GM23338 (cell line): Measurements from ENCODE around the gene ZNF70. TPM values are rescaled to one million over a fixed set of nuclear protein-coding genes. Genes with fewer than 3 reads are reported as not detected.

ENCODE experiments used
- ATAC-seq: fragments of 200-7000 bp; cut with Tn5 transposase; 3 replicates; pipeline ENCODE4 v1.9.1; 2020
- DNase-seq: peaks from one replicate; pipeline ENCODE4 v3.0.0-alpha.2; 2015; ENCODE audit warnings: low spot score
- H2AFZ ChIP-seq: fragments of 200-600 bp; sonication (generic); 2 replicates; pipeline ENCODE4 v1.8.0; 2016; ENCODE audit warnings: antibody characterized with exemption, mild to moderate bottlenecking, moderate library complexity
- H3F3A ChIP-seq: fragments of 200-600 bp; sonication (generic); replicated peaks from 2 replicates; pipeline ENCODE4 v1.8.0; 2017; ENCODE audit warnings: antibody characterized with exemption, mixed run types, low read depth
- H3K27ac ChIP-seq: fragments of 200-600 bp; sonication (generic); 2 replicates; pipeline ENCODE4 v1.6.1; 2016; ENCODE audit warnings: low read depth
- H3K27me3 ChIP-seq: fragments of 200-600 bp; sonication (generic); 2 replicates; pipeline ENCODE4 v1.8.0; 2016; ENCODE audit warnings: mild to moderate bottlenecking, mixed run types, moderate library complexity; ENCODE audit not compliant: insufficient read depth
- H3K36me3 ChIP-seq: fragments of 200-600 bp; sonication (generic); 2 replicates; pipeline ENCODE4 v1.8.0; 2016; ENCODE audit warnings: mild to moderate bottlenecking; ENCODE audit not compliant: insufficient read depth
- H3K4me1 ChIP-seq: fragments of 200-600 bp; sonication (generic); 2 replicates; pipeline ENCODE4 v1.8.0; 2016; ENCODE audit warnings: mild to moderate bottlenecking, moderate library complexity; ENCODE audit not compliant: insufficient read depth
- H3K4me2 ChIP-seq: fragments of 200-600 bp; sonication (generic); 2 replicates; pipeline ENCODE4 v1.7.1; 2017; ENCODE audit warnings: mixed run types
- H3K4me3 ChIP-seq: fragments of 200-600 bp; sonication (generic); 2 replicates; pipeline ENCODE4 v1.6.1; 2016; ENCODE audit warnings: mixed run types
- H3K79me2 ChIP-seq: fragments of 200-600 bp; sonication (generic); replicated peaks from 2 replicates; pipeline ENCODE4 v1.8.0; 2017; ENCODE audit warnings: mild to moderate bottlenecking; ENCODE audit not compliant: insufficient read depth
- H3K9me2 ChIP-seq: fragments of 200-600 bp; sonication (generic); 2 replicates; pipeline ENCODE4 v1.8.0; 2017; ENCODE audit not compliant: insufficient read depth
- H4K20me1 ChIP-seq: fragments of 200-600 bp; sonication (generic); replicated peaks from 2 replicates; pipeline ENCODE4 v1.8.0; 2017; ENCODE audit warnings: mild to moderate bottlenecking; ENCODE audit not compliant: insufficient read depth
- H3K27ac Mint-ChIP-seq: 2 replicates; pipeline ENCODE4 v1.8.0; 2020; ENCODE audit warnings: inconsistent platforms, mild to moderate bottlenecking, moderate library complexity, mixed read lengths
- H3K27me3 Mint-ChIP-seq: 3 replicates; pipeline ENCODE4 v1.8.0; 2022; ENCODE audit warnings: low read depth, mild to moderate bottlenecking, moderate library complexity, mixed read lengths, inconsistent platforms; ENCODE audit not compliant: insufficient read depth, poor library complexity
- H3K36me3 Mint-ChIP-seq: 3 replicates; pipeline ENCODE4 v1.8.0; 2021; ENCODE audit warnings: low read depth, mild to moderate bottlenecking, inconsistent platforms, moderate library complexity, mixed read lengths
- H3K4me1 Mint-ChIP-seq: 3 replicates; pipeline ENCODE4 v1.8.0; 2020; ENCODE audit warnings: mild to moderate bottlenecking, inconsistent platforms, mixed read lengths
- H3K4me3 Mint-ChIP-seq: 3 replicates; pipeline ENCODE4 v1.8.0; 2021; ENCODE audit warnings: moderate library complexity, mild to moderate bottlenecking, inconsistent platforms, mixed read lengths
- H3K9me3 Mint-ChIP-seq: 3 replicates; pipeline ENCODE4 v1.8.0; 2020; ENCODE audit warnings: moderate library complexity, mild to moderate bottlenecking, inconsistent platforms, mixed read lengths
- CREB1 ChIP-seq: fragments of 250-450 bp; sonication (Bioruptor Pico); IDR thresholded peaks from 2 replicates; pipeline ENCODE4 v1.5.0; 2020; ENCODE audit warnings: low read depth, mild to moderate bottlenecking, moderate library complexity
- CTCF ChIP-seq, 2 experiments: fragments of 200-600 bp in 1 of 2; sonication (generic) in 1 of 2; conservative IDR thresholded peaks; 2 replicates each; pipeline versions ENCODE4 v1.5.1 to v1.6.1; 2016 to 2017; ENCODE audit warnings: antibody characterized with exemption in 2 of 2, low read depth in 2 of 2, mild to moderate bottlenecking in 2 of 2, moderate library complexity in 1 of 2
- EZH2 ChIP-seq: fragments of 200-600 bp; sonication (generic); IDR thresholded peaks from one replicate; pipeline ENCODE4 v1.8.0; 2017; ENCODE audit warnings: antibody characterized with exemption, mild to moderate bottlenecking, low read depth; ENCODE audit not compliant: unreplicated experiment
- EZH2phosphoT487 ChIP-seq: fragments of 200-600 bp; sonication (generic); IDR thresholded peaks from one replicate; pipeline ENCODE4 v1.8.1; 2018; ENCODE audit warnings: antibody characterized with exemption; ENCODE audit not compliant: unreplicated experiment
- JUNB ChIP-seq: IDR thresholded peaks from one replicate; pipeline ENCODE4 v1.6.1; 2016; ENCODE audit warnings: antibody characterized with exemption; ENCODE audit not compliant: unreplicated experiment
- NANOG ChIP-seq: IDR thresholded peaks from 2 replicates; pipeline ENCODE4 v1.6.1; 2016; ENCODE audit warnings: antibody characterized with exemption, borderline replicate concordance
- POLR2AphosphoS5 ChIP-seq: IDR thresholded peaks from 2 replicates; pipeline ENCODE4 v1.6.1; 2016; ENCODE audit warnings: antibody characterized with exemption, low read depth
- STAT1 ChIP-seq: IDR thresholded peaks from one replicate; pipeline ENCODE4 v1.6.1; 2016; ENCODE audit warnings: antibody characterized with exemption; ENCODE audit not compliant: unreplicated experiment
- ZNF114 ChIP-seq: fragments of 250-450 bp; sonication (Bioruptor Pico); IDR thresholded peaks from 2 replicates; pipeline ENCODE4 v1.5.0; 2020; ENCODE audit warnings: mild to moderate bottlenecking, moderate library complexity
- ZNF331 ChIP-seq: fragments of 250-450 bp; sonication (Bioruptor Pico); IDR thresholded peaks from 2 replicates; pipeline ENCODE4 v1.5.0; 2020; ENCODE audit warnings: low read depth, mild to moderate bottlenecking, moderate library complexity
- polyA plus RNA-seq: library from polyadenylated mRNA; unstranded; fragments of >200 nt; fragmentation: Nextera tagmentation; extraction: Ambion mirVana; gene quantifications from 2 replicates; pipeline ENCODE4 v1.2.1, GENCODE V29; 2016
- total RNA-seq: library from RNA; depleted of rRNA; stranded (reverse); fragments of >200 nt; shearing (Covaris generic); gene quantifications from 2 replicates; pipeline ENCODE4 v1.2.3, GENCODE V29; 2014
- TF ChIP-seq, protein P1 (sequence below): fragments of 250-450 bp; sonication (Bioruptor Pico); IDR thresholded peaks from 2 replicates; pipeline ENCODE4 v1.5.0; 2020; ENCODE audit warnings: mild to moderate bottlenecking, moderate library complexity
- TF ChIP-seq, protein P2 (sequence below): IDR thresholded peaks from one replicate; pipeline ENCODE4 v1.6.1; 2018; ENCODE audit warnings: antibody characterized with exemption; ENCODE audit not compliant: unreplicated experiment
- TF ChIP-seq, protein P3 (sequence below): IDR thresholded peaks from 2 replicates; pipeline ENCODE4 v1.6.1; 2016; ENCODE audit warnings: antibody characterized with exemption

ZNF70 gene
- total and polyA plus RNA-seq, 2 experiments from 2014 or later: 0.45 to 2.6 TPM

- Mint-ChIP-seq H3K4me3 (no peak overlapping the region), H3K4me1 (peaks cover 12% of the 10 kb centered on the region), H3K36me3 (no peaks in the 10 kb centered on the region; the same call in 2 of the 3 replicates), H3K9me3 (no peaks in the 10 kb centered on the region), H3K27me3 (peaks cover 21% of the 10 kb centered on the region), H3K27ac (no peak overlapping the region)
- ATAC-seq (no peak), DNase-seq (no peak)
- H3K9me2 ChIP-seq: no peaks in the 10 kb centered on the region
- TF ChIP-seq NANOG: no peak
- no peak for TF ChIP-seq EZH2phosphoT487
- TF ChIP-seq, protein P1, sequence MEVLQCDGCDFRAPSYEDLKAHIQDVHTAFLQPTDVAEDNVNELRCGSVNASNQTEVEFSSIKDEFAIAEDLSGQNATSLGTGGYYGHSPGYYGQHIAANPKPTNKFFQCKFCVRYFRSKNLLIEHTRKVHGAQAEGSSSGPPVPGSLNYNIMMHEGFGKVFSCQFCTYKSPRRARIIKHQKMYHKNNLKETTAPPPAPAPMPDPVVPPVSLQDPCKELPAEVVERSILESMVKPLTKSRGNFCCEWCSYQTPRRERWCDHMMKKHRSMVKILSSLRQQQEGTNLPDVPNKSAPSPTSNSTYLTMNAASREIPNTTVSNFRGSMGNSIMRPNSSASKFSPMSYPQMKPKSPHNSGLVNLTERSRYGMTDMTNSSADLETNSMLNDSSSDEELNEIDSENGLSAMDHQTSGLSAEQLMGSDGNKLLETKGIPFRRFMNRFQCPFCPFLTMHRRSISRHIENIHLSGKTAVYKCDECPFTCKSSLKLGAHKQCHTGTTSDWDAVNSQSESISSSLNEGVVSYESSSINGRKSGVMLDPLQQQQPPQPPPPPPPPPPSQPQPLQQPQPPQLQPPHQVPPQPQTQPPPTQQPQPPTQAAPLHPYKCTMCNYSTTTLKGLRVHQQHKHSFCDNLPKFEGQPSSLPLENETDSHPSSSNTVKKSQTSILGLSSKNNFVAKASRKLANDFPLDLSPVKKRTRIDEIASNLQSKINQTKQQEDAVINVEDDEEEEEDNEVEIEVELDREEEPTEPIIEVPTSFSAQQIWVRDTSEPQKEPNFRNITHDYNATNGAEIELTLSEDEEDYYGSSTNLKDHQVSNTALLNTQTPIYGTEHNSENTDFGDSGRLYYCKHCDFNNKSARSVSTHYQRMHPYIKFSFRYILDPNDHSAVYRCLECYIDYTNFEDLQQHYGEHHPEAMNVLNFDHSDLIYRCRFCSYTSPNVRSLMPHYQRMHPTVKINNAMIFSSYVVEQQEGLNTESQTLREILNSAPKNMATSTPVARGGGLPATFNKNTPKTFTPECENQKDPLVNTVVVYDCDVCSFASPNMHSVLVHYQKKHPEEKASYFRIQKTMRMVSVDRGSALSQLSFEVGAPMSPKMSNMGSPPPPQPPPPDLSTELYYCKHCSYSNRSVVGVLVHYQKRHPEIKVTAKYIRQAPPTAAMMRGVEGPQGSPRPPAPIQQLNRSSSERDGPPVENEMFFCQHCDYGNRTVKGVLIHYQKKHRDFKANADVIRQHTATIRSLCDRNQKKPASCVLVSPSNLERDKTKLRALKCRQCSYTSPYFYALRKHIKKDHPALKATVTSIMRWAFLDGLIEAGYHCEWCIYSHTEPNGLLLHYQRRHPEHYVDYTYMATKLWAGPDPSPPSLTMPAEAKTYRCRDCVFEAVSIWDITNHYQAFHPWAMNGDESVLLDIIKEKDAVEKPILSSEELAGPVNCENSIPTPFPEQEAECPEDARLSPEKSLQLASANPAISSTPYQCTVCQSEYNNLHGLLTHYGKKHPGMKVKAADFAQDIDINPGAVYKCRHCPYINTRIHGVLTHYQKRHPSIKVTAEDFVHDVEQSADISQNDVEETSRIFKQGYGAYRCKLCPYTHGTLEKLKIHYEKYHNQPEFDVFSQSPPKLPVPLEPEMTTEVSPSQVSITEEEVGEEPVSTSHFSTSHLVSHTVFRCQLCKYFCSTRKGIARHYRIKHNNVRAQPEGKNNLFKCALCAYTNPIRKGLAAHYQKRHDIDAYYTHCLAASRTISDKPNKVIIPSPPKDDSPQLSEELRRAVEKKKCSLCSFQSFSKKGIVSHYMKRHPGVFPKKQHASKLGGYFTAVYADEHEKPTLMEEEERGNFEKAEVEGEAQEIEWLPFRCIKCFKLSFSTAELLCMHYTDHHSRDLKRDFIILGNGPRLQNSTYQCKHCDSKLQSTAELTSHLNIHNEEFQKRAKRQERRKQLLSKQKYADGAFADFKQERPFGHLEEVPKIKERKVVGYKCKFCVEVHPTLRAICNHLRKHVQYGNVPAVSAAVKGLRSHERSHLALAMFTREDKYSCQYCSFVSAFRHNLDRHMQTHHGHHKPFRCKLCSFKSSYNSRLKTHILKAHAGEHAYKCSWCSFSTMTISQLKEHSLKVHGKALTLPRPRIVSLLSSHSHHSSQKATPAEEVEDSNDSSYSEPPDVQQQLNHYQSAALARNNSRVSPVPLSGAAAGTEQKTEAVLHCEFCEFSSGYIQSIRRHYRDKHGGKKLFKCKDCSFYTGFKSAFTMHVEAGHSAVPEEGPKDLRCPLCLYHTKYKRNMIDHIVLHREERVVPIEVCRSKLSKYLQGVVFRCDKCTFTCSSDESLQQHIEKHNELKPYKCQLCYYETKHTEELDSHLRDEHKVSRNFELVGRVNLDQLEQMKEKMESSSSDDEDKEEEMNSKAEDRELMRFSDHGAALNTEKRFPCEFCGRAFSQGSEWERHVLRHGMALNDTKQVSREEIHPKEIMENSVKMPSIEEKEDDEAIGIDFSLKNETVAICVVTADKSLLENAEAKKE (CRISPR knock-in tag): no peak
- TF ChIP-seq CTCF (conservative IDR thresholded peaks at IDR 0.05; ENCODE audit: low read depth in 2 of 2): no peak
- TF ChIP-seq ZNF114: no peak
- TF ChIP-seq POLR2AphosphoS5: no peak
- no peak for TF ChIP-seq JUNB
- no peak for TF ChIP-seq EZH2
- TF ChIP-seq CREB1: no peak
- no peak for TF ChIP-seq ZNF331 (CRISPR knock-in tag)
- TF ChIP-seq, protein P2, sequence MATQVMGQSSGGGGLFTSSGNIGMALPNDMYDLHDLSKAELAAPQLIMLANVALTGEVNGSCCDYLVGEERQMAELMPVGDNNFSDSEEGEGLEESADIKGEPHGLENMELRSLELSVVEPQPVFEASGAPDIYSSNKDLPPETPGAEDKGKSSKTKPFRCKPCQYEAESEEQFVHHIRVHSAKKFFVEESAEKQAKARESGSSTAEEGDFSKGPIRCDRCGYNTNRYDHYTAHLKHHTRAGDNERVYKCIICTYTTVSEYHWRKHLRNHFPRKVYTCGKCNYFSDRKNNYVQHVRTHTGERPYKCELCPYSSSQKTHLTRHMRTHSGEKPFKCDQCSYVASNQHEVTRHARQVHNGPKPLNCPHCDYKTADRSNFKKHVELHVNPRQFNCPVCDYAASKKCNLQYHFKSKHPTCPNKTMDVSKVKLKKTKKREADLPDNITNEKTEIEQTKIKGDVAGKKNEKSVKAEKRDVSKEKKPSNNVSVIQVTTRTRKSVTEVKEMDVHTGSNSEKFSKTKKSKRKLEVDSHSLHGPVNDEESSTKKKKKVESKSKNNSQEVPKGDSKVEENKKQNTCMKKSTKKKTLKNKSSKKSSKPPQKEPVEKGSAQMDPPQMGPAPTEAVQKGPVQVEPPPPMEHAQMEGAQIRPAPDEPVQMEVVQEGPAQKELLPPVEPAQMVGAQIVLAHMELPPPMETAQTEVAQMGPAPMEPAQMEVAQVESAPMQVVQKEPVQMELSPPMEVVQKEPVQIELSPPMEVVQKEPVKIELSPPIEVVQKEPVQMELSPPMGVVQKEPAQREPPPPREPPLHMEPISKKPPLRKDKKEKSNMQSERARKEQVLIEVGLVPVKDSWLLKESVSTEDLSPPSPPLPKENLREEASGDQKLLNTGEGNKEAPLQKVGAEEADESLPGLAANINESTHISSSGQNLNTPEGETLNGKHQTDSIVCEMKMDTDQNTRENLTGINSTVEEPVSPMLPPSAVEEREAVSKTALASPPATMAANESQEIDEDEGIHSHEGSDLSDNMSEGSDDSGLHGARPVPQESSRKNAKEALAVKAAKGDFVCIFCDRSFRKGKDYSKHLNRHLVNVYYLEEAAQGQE: no peak
- TF ChIP-seq, protein P3, sequence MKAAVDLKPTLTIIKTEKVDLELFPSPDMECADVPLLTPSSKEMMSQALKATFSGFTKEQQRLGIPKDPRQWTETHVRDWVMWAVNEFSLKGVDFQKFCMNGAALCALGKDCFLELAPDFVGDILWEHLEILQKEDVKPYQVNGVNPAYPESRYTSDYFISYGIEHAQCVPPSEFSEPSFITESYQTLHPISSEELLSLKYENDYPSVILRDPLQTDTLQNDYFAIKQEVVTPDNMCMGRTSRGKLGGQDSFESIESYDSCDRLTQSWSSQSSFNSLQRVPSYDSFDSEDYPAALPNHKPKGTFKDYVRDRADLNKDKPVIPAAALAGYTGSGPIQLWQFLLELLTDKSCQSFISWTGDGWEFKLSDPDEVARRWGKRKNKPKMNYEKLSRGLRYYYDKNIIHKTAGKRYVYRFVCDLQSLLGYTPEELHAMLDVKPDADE: no peak
- no peak for TF ChIP-seq STAT1
- H3K36me3 ChIP-seq: no peaks in the 10 kb centered on the region
- no peaks in the 10 kb centered on the region for H3K4me1 ChIP-seq
- no peak overlapping the region for H2AFZ ChIP-seq
- H3K27ac ChIP-seq: no peak overlapping the region
- no peak overlapping the region for H3K4me3 ChIP-seq
- no peaks in the 10 kb centered on the region for H3K79me2 ChIP-seq
- H3K4me2 ChIP-seq: no peak overlapping the region
- H3K27me3 ChIP-seq: peaks cover 18% of the 10 kb centered on the region
- H3F3A ChIP-seq: 0 out of 2 replicates have a peak, but pooled peaks cover 8% of the 10 kb centered on the region
- no peaks in the 10 kb centered on the region for H4K20me1 ChIP-seq
Measured at GRCh38 chr22:23777776-23778576, 27.1 kb upstream of the ZNF70 start.
